Fibroblast of gingiva (primary cell): ENCODE results near the gene TSSK1B.
A peak's percentile ranks its signal among the peaks of the same experiment; 100 is the strongest.
"Not testable (repeated sequence)": the region's sequence is repeated elsewhere in the genome, so short reads cannot be mapped to it uniquely, and the experiment has no call there.

Source experiments
- DNase-seq: peaks from one replicate; pipeline ENCODE4 v3.0.0-alpha.2; 2011; ENCODE audit warnings: low read depth

Gene TSSK1B

DNA sequence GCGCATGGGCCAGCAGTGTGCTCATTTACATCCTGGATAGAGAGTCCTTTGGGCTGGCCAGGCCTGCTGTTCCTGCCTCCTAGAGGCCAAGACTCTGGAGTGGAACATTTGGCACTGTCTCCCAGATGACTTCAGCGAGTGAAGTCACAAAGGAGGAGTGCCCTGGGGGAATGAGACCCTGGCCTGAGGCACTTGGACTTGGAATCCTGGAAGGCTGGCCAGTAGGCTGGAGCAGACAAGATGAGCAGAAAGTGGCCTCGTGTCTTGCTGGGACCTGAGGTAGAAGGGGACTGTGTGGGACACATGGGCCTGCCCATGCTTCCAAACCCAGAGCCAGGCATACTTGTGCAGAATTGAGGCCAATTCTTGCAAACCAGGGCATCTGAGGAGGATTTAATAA is at the start of gene TSSK1B:
TSS of gene TSSK1B (minus strand) at position 101 of the 400 bp plus-strand sequence. CDS start 150 bp downstream, outside the sequence.
- no peak for DNase-seq

GRCh38 chr5:113480243-113480642 is 45.5 kb upstream of the TSSK1B start:
- DNase-seq, result no peak

- DNase-seq, result no peak
Measured at GRCh38 chr5:113478691-113479090, 43.9 kb upstream of the TSSK1B start.

GRCh38 chr5:113474100-113474728 is 39.4 kb upstream of the TSSK1B start:
- no peak for DNase-seq

DNA sequence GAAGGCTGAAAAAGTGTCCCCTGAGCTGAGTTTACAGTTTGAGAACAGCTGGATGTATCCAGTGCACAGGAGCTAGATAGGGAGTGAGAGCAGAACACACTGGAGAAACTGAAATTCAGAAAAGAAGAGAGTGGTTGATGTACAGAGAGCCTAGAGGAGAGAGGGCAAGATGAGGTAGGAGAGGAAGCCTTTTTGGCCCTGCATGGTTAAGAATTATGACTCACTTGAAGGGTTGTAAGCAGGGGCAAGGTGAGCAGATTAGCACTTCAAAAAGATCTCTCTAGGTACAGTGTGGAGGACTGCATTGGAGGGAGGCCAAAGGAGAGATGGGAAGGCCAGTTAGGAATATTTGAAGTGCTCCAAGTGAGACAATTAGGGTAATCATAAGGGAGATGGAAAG is 28.2 kb upstream of the TSSK1B start:
- DNase-seq, result no peak

GRCh38 chr5:113457106-113457505 is 22.3 kb upstream of the TSSK1B start:
- not testable (repeated sequence) for DNase-seq

DNA sequence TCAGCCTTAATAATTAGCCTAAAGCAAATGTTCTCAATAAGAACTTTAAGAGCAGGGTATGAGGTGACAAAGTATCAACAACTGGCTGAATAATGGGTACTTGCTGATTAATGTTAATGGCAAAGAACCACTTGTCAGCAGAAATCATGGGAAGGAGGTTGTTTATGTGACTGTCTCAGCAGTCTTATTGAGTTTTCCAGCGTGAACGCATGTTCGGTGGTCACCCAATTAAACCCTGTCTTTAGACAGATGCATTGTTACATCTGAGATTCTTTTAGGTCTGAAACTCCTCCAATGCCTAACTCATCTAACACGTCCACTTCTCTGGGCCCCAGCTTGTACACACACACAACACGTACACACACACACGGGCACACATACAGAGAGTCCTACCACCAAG is 18.2 kb upstream of the TSSK1B start:
- DNase-seq, result no peak

DNA sequence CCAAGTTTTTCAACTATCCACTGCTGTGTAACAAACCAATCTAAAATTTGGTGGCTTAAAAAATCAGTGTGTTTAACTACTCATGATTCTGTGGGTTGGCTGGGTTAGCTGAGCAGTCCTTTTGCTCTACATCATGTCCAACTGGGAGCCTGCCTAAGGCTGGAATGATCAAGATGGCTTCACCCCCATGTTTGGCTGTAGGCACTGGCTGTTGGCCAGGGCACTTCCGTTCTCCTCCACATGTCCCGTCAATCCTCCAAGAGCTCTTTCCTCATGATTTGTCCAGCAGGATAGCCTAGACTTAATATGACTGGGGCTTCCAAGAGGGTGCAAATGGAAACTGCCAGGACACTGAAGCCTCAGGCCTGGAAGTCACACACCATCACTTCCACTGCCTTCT is 17.0 kb upstream of the TSSK1B start:
- peak; percentile 15 for DNase-seq

- no peak for DNase-seq
Measured at GRCh38 chr5:113450929-113451328, 16.1 kb upstream of the TSSK1B start.

DNA sequence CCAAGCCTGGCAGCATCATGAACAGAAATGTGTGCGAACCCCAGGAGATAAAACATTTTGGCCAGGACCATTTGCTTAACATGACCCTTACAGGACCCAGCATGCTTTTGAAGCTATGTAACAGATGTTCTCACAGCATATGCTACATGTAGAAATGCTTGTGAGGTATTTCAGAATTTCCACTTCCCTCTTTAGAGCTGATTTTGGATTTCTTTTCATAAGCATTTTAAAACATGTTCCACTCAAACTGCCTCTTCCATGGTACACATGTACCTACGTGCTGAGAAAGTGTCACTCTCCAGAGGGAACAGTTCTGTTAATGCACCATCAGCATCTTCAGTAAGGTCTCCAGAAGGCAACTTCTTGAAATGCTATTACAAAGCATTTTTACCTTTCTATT is 15.7 kb upstream of the TSSK1B start:
- no peak for DNase-seq

DNA sequence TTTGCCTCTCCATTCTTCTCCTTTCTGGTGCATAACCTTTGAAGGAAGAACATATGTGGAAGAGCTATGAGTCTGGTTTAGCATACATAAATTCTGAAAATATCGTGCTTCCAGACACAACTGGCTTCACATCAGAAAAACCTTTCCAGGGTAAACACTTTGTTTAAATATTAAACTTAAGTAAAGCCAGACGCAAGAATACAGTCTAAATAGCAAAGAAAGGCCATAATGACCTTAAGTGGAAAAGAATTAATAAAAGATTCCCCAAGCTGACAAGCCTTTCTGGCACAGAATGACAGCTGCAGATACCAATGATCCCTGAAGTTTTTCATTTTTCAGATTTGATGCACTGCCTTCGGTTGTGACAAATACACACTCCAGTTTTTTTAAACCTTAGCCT is 13.5 kb upstream of the TSSK1B start:
- DNase-seq, result no peak

DNA sequence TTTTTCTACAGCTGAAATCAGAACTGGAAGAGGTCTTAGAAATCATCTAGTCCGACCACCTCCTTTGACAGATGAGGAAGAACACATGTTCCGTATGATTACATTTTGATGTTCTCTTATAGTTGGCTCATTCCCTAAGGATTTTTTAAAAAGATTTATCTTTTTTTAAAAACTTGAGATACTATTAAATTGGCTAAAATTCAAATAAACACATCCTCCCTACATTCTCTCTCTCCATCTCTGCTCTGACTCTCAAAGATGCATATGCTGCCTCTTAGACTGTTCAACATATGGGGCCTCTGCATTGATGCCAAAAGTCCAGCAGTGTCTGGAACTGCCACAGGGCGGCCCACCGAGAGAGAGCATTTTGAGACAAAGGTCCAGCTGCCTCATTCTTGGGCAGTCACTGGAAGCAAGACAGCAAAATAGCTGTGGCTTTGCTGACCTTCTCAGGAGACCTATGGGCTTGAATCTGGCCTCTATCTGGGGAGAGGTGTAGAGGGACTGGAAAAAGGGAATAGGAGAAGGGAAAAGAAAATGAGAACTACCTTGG is 12.8 kb upstream of the TSSK1B start:
- no peak for DNase-seq

GRCh38 chr5:113446358-113446927 is 11.7 kb upstream of the TSSK1B start:
- no peak for DNase-seq

DNA sequence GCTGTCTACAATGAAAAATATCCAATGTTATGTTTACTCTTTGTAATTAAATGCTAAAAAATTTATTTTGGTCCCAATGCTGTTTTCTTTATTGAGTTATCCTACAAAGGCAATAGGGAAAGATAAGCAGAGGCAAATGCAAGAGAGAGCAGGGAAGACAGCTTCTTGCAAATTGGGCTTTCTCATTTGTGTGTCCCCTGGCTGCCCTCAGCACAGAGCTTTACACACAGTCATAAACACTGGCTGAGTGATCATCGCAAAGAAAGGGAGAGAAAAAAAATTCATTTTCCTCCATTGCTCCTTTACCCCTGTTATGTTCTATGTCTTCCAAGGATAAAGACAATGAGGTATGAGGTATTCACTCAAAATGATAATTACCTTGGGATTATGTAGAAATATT is 2.3 kb upstream of the TSSK1B start:
- DNase-seq, result no peak

DNA sequence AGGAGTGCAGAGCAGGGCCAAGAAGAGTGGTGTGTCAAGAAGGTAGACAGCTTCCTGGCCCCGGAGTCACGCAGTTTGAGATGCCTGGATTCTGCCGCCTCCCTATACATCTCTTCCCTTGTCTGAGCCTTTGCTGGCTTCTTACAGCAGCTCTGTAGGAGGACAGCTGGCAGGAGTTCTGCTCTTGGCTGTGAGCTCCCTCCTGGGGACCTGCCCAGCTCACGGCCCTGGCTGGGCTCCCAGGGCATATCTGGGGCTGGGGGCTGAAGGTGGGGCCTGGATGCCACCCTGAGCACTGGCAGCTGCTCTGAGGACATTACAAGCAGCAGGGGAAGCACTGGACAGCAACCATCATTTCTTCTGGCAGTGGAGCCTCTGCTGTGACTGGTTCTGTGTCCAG is 786 bp upstream of the TSSK1B start:
- no peak for DNase-seq

DNA sequence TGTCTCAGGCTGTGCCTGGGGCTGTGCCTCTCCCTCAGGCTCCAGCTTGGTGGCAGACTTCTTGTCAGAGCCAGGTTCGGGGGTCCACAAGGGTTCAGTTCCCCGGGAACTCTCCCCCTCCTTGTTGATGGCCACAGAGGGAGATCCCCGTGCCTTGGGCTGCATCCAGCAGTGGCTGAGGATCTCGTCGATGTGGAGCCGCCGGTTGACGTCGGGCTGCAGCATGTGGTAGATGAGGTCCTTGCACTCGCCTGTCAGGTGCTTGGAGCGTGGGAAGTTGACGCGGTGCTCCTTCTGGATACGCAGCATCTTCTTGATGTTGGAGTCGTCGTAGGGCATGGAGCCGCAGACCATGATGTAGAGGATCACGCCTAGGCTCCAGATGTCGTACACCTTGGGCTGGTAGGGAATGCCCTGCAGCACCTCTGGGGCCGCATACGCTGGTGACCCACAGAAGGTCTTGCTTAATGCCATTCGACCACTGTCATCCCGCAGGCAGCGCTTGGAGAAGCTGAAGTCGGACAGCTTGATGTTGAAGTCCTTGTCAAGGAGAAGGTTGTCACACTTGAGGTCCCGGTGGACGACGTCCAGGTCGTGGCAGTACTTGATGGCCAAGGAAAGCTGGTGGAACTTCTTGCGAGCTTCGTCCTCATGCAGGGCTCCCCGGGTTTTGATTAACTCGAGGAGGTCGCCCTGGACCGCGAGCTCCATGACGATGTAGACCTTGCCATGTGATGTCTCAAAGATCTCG is 752 bp downstream of the TSSK1B start:
- DNase-seq, result no peak

DNA sequence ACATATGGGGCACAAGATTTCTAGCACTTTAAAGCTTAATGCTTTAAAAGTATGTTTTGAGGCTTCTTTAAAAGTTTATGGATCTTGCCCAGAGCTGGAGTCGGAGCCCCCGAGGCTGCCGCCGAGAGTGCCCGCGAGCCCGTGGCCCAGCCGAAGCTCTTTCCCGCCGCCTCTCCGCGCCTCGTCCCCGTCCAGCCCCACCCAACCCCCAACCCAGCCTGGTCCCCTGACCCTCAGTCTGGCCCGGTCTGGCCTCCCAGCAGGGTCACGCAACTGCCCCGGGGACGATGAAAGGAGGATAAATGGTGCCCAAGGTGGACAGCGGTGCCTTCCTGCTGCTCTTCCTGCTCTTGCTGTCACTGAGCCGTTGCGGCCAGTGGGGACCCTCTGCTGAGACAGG is 1.7 kb downstream of the TSSK1B start:
- DNase-seq, result no peak

DNA sequence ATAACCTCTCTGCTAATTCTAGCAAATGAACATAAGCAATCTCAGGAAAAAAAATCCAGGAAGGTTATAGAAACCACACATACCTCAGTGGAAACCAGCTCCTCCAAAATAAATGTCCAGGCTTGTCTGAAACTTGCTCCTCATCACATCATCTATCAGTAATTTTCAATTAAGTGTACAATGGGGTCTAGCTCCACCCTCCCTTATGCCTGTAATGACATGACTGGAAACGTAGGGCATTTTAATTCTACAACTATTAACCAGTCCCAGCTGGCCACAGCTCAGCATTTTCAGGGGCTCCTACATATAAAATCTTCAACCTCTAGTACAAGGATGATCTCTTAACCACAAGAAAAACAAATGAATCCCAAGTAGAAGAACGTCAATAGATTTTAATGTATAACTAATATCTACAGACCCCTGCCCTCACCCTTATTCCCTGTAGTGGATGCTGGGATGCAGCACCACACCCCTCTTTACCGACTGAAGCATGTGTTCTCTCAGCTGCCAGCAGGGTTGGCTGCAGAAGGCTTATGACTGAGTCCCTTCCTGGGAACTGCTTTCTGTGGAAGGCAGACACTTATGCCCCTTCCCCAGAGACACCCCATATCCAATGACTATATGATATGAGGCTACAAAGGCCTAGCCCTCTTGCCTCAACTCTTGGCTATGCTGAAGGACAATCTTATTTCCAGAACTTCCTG is 6.8 kb downstream of the TSSK1B start:
- DNase-seq, result no peak

DNA sequence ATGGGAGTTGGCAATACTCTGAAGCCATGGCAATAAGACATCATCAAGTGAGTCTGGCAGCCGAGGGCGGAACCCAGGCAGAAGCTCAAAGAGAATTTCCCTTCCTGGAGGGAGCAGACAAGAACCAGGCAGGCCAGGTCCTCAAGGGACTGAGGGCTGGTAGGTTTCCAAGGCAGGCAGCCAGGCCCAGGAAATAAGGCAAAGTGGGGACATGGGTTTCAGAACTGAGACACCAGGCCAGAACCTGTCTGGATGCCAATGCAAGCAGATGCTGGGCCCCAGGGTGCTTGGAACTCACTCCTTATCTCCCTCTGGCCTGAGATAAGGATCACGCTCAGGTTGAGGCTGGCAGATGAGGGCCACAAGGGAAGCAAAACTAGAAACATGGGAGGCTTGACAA is 8.9 kb downstream of the TSSK1B start:
- no peak for DNase-seq

- DNase-seq, result no peak
Measured at GRCh38 chr5:113421693-113422092, 13.1 kb downstream of the TSSK1B start.

DNA sequence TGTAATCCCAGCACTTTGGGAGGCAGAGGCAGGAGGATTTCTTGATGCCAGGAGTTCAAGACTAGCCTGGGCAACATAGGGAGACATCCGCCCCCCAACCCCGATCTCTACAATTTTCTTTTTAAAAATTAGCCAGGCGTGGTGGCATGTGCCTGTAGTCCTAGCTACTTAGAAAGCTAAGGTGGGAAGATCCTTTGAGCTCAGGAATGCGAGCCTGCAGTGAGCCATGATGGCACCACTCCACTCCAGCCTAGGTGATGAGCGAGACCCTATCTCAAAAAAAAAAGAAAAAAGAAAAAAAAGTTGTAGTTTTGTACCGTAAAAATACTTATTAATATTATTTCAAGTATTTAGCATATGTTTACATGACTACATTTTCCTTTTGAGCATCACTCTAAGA is 29.3 kb downstream of the TSSK1B start:
- DNase-seq, result no peak

- no peak for DNase-seq
Measured at GRCh38 chr5:113404269-113404668, 30.5 kb downstream of the TSSK1B start.

DNA sequence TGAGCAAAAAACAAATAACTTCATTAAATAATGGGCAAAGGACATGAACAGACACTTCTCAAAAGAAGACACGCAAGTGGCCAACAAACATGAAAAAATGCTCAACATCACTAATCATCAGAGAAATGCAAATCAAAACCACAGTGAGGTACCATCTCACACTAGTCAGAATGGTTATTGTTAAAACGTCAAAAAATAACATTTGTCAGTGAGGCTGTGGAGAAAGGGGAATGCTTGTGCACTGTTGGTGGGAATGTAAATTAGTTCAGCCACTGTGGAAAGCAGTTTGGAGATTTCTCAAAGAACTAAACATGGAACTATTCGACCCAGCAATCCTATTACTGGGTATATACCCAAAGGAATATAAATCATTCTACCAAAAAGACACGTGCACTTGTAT is 36.8 kb downstream of the TSSK1B start:
- DNase-seq, result not testable (repeated sequence)
